ENCODE data around the gene ID4. TPM values are rescaled to one million over a fixed set of nuclear protein-coding genes. Genes with fewer than 3 reads are reported as not detected.

Gene ID4
- total RNA-seq, 1 donor from 2014 or later = 103 TPM

DNA sequence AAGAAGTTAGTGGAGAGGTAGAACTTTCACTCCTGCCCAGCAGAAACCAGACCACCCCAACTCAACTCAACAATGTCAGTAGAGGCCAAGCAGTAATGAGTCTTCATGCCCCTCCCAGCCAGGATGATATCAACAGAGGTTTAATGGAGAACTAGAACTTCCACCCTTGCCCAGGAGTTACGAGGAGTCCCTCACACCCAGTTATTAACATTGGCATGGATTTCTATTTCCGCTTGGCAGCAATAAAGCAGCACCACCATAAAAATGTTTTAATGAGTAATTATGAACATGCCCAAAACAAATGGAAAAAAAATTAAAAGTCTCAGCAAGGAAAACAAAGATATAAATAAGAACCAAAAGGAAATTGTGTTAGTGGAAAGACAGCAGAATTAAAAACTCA lies 40.7 kb upstream of the ID4 start:
- peaks cover 0 to 17% of the 10 kb centered on the region in 2 donors for H3K9me3 ChIP-seq
- H3K4me1 ChIP-seq = peaks cover 0 to 4% of the 10 kb centered on the region in 2 donors
- no peak overlapping the region for H3K27ac ChIP-seq
- intact Hi-C loops (cut with DNase I) = no loop called here
- H3K36me3 ChIP-seq = no peaks in the 10 kb centered on the region
- H3K4me3 ChIP-seq = no peak overlapping the region
- DNase-seq (ENCODE audit: low spot score in 2 of 2) = no peak
- H3K27me3 ChIP-seq = no peaks in the 10 kb centered on the region
- TF ChIP-seq, protein P1, sequence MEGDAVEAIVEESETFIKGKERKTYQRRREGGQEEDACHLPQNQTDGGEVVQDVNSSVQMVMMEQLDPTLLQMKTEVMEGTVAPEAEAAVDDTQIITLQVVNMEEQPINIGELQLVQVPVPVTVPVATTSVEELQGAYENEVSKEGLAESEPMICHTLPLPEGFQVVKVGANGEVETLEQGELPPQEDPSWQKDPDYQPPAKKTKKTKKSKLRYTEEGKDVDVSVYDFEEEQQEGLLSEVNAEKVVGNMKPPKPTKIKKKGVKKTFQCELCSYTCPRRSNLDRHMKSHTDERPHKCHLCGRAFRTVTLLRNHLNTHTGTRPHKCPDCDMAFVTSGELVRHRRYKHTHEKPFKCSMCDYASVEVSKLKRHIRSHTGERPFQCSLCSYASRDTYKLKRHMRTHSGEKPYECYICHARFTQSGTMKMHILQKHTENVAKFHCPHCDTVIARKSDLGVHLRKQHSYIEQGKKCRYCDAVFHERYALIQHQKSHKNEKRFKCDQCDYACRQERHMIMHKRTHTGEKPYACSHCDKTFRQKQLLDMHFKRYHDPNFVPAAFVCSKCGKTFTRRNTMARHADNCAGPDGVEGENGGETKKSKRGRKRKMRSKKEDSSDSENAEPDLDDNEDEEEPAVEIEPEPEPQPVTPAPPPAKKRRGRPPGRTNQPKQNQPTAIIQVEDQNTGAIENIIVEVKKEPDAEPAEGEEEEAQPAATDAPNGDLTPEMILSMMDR (IDR thresholded peaks at IDR 0.05) = no peak

DNA sequence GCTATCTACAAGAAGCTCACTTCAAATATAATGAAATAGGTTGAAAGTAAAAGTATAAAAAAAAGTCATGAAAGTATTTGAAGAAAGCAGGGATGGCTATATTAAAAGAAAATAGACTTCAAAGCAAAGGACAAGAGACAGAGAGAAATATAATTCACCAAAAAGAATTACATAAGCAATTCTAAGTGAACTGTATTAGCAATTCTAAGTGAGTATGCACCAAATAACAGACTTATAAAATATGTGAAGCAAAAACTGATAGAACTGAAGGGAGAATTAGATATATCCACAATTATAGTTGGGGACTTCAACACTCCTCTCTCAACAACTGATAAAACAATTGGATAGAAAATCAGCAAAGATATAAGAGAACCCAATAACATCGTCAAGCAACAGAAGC lies 38.8 kb upstream of the ID4 start:
- Histone ChIP-seq H3K4me1 (peaks cover 0 to 6% of the 10 kb centered on the region in 2 donors), H3K9me3 (peaks cover 0 to 17% of the 10 kb centered on the region in 2 donors), H3K27ac (no peak overlapping the region), H3K4me3 (no peak overlapping the region), H3K27me3 (no peaks in the 10 kb centered on the region), H3K36me3 (no peaks in the 10 kb centered on the region)
- TF ChIP-seq, protein P1 (IDR thresholded peaks at IDR 0.05) = no peak
- no peak for DNase-seq (ENCODE audit: low spot score in 2 of 2)
- intact Hi-C loops (cut with DNase I) = no loop called here

- intact Hi-C loops (cut with DNase I) = loop anchor here (10.0 kb wide), 2 partner anchors 138 to 388 kb away; no protein-coding TSS in a partner anchor
- peaks cover 0 to 17% of the 10 kb centered on the region in 2 donors for H3K4me1 ChIP-seq
- no peaks in the 10 kb centered on the region for H3K36me3 ChIP-seq
- no peaks in the 10 kb centered on the region for H3K9me3 ChIP-seq
- no peak overlapping the region for H3K4me3 ChIP-seq
- TF ChIP-seq, protein P1 (IDR thresholded peaks at IDR 0.05) = no peak
- H3K27me3 ChIP-seq = no peaks in the 10 kb centered on the region
- no peak for DNase-seq (ENCODE audit: low spot score in 2 of 2)
- peak overlapping the region; percentile 98 to 99 for H3K27ac ChIP-seq
Observed at GRCh38 chr6:19802656-19803055, 34.5 kb upstream of the ID4 start.

GRCh38 chr6:19803331-19804204 lies 33.6 kb upstream of the ID4 start:
- no peak for DNase-seq (ENCODE audit: low spot score in 2 of 2)
- peak overlapping the region; percentile 98 to 99 for H3K27ac ChIP-seq
- no peaks in the 10 kb centered on the region for H3K36me3 ChIP-seq
- peaks cover 0 to 17% of the 10 kb centered on the region in 2 donors for H3K4me1 ChIP-seq
- no peaks in the 10 kb centered on the region for H3K27me3 ChIP-seq
- TF ChIP-seq, protein P1 (IDR thresholded peaks at IDR 0.05) = no peak
- intact Hi-C loops (cut with DNase I) = loop anchor here (1.0 to 10.0 kb wide), 5 partner anchors 34 to 389 kb away; partner anchors contain the start of gene ID4
- peak overlapping the region; percentile 48 to 76 for H3K4me3 ChIP-seq
- H3K9me3 ChIP-seq = no peaks in the 10 kb centered on the region

GRCh38 chr6:19804205-19805128 lies 32.7 kb upstream of the ID4 start:
- TF ChIP-seq, protein P1 (IDR thresholded peaks at IDR 0.05) = no peak
- Histone ChIP-seq H3K4me1 (peaks cover 0 to 17% of the 10 kb centered on the region in 2 donors), H3K27me3 (no peaks in the 10 kb centered on the region), H3K27ac (peak overlapping the region; percentile 98 to 99), H3K9me3 (no peaks in the 10 kb centered on the region), H3K4me3 (peak overlapping the region; percentile 48 to 76), H3K36me3 (no peaks in the 10 kb centered on the region)
- intact Hi-C loops (cut with DNase I) = loop anchor here (1.0 to 10.0 kb wide), 5 partner anchors 33 to 390 kb away; partner anchors contain the start of gene ID4
- DNase-seq (ENCODE audit: low spot score in 2 of 2) = peak; percentile 80 to 98

Data from ascending aorta (tissue), 2 donors.